ENCODE measurements around the gene OR13C5. TPM values are rescaled to one million over a fixed set of nuclear protein-coding genes. Genes with fewer than 3 reads are reported as not detected.

The OR13C5 gene
- total RNA-seq, 1 experiment from 2014 or later = not detected

- no peak overlapping the region for H2BK20ac ChIP-seq (ENCODE audit: low read depth, low read length, poor library complexity, severe bottlenecking)
- no peak overlapping the region for H3K18ac ChIP-seq (ENCODE audit: insufficient read length, low read depth, low read length)
- no peak overlapping the region for H3K27ac ChIP-seq (ENCODE audit: insufficient read length, low read depth, low read length)
- no peaks in the 10 kb centered on the region for H3K79me1 ChIP-seq (ENCODE audit: insufficient read depth, low read depth, low read length, poor library complexity, severe bottlenecking)
- no peak overlapping the region for H3K23ac ChIP-seq (ENCODE audit: insufficient read length, low read depth, low read length)
- no peak overlapping the region for H3T11ph ChIP-seq (ENCODE audit: low read length)
- H3K4me1 Mint-ChIP-seq = no peaks in the 10 kb centered on the region
- no peaks in the 10 kb centered on the region for H3K4me1 ChIP-seq (ENCODE audit: insufficient read depth, low read length)
- no peak overlapping the region for H3K56ac ChIP-seq (ENCODE audit: insufficient read length, low read depth, low read length)
- H3K9me3 ChIP-seq (ENCODE audit: control insufficient read depth, low read depth, low read length) = no peaks in the 10 kb centered on the region
- no peak overlapping the region for H4K91ac ChIP-seq (ENCODE audit: insufficient read length, low read depth, low read length)
- H2BK5ac ChIP-seq (ENCODE audit: insufficient read length, low read length) = no peak overlapping the region
- H2BK15ac ChIP-seq (ENCODE audit: low read depth, low read length) = no peak overlapping the region
- H3K79me2 ChIP-seq (ENCODE audit: insufficient read depth, low read length) = no peaks in the 10 kb centered on the region
- no peaks in the 10 kb centered on the region for H3K23me2 ChIP-seq (ENCODE audit: insufficient read length, low read depth, low read length, poor library complexity, severe bottlenecking)
- H4K5ac ChIP-seq (ENCODE audit: insufficient read length, low read depth, low read length) = no peak overlapping the region
- H3K4me3 Mint-ChIP-seq = no peak overlapping the region
- peaks cover 1% of the 10 kb centered on the region for H3K27me3 Mint-ChIP-seq (ENCODE audit: low read depth)
- no peaks in the 10 kb centered on the region for H3K27me3 ChIP-seq (ENCODE audit: insufficient read depth, low read length)
- no peak overlapping the region for H3K4me2 ChIP-seq (ENCODE audit: insufficient read depth, insufficient read length, low read length)
- H2AK5ac ChIP-seq (ENCODE audit: insufficient read length, low read length) = no peak overlapping the region
- DNase-seq = no peak
- no peaks in the 10 kb centered on the region for H4K20me1 ChIP-seq (ENCODE audit: control insufficient read depth, insufficient read depth, insufficient read length)
- H3K14ac ChIP-seq (ENCODE audit: insufficient read depth, low read length) = no peak overlapping the region
- no peak overlapping the region for H2AFZ ChIP-seq (ENCODE audit: low read length)
- H2BK12ac ChIP-seq (ENCODE audit: insufficient read length, low read depth, low read length) = no peak overlapping the region
- H4K8ac ChIP-seq (replicated peaks; ENCODE audit: insufficient read length, low read depth, low read length) = no peak overlapping the region
- no peaks in the 10 kb centered on the region for H3K9me3 Mint-ChIP-seq
- no peaks in the 10 kb centered on the region for H3K36me3 Mint-ChIP-seq (ENCODE audit: insufficient read depth in 1 of 3, low read depth in 3 of 3)
- peak overlapping the region in 1 of 3 experiments; percentile 13; a peak in 1 of 7 replicates for H3K27ac Mint-ChIP-seq
- H3K9ac ChIP-seq (ENCODE audit: extremely low read depth, insufficient read length, low read length) = no peak overlapping the region
- no peak for TF ChIP-seq CTCF (conservative IDR thresholded peaks at IDR 0.05)
- no peak overlapping the region for H2BK120ac ChIP-seq (ENCODE audit: low read depth, low read length, poor library complexity, severe bottlenecking)
- H3K4ac ChIP-seq (ENCODE audit: low read depth, low read length) = no peak overlapping the region
Measured at GRCh38 chr9:104617418-104617817, 18.2 kb upstream of the OR13C5 start.

Measured in H9 (cell line).